Subcutaneous abdominal adipose tissue (tissue), 5 donors: Measurements from ENCODE around the gene MAML2.

ENCODE experiments used
- H3K27ac ChIP-seq: one replicate; pipeline ENCODE4 v1.7.0; 2013; ENCODE audit warnings: low read depth, mild to moderate bottlenecking, inconsistent platforms, low read length, moderate library complexity
- H3K27me3 ChIP-seq, 5 donors: one replicate each; pipeline ENCODE4 v1.7.0; 2013; ENCODE audit warnings: low read length in 5 of 5, inconsistent platforms in 1 of 5; ENCODE audit not compliant: control insufficient read depth in 5 of 5, insufficient read depth in 4 of 5
- H3K36me3 ChIP-seq, 5 donors: one replicate each; pipeline ENCODE4 v1.7.0; 2013; ENCODE audit warnings: low read length in 5 of 5; ENCODE audit not compliant: control insufficient read depth in 5 of 5, insufficient read depth in 5 of 5
- H3K4me1 ChIP-seq, 5 donors: one replicate each; pipeline ENCODE4 v1.7.0; 2013; ENCODE audit warnings: low read length in 5 of 5, mild to moderate bottlenecking in 3 of 5, moderate library complexity in 1 of 5; ENCODE audit not compliant: control insufficient read depth in 5 of 5, insufficient read depth in 5 of 5
- H3K4me3 ChIP-seq, 5 donors: one replicate each; pipeline ENCODE4 v1.7.0; 2013; ENCODE audit warnings: low read length in 5 of 5, low read depth in 1 of 5
- H3K9ac ChIP-seq, 5 donors: one replicate each; pipeline ENCODE4 v1.7.0; 2013; ENCODE audit warnings: low read length in 5 of 5, mild to moderate bottlenecking in 4 of 5, moderate library complexity in 3 of 5
- H3K9me3 ChIP-seq, 5 donors: one replicate each; pipeline ENCODE4 v1.7.0; 2013; ENCODE audit warnings: low read length in 5 of 5; ENCODE audit not compliant: control insufficient read depth in 5 of 5
- donor health status: healthy.
- donor health status: healthy.
- donor health status: healthy.
- donor health status: healthy.
- donor health status: healthy.

Gene MAML2

GRCh38 chr11:96340555-96340885 is 2.5 kb downstream of the MAML2 start:
- Histone ChIP-seq H3K27ac (peak overlapping the region; percentile 96), H3K4me1 (peaks cover 16 to 59% (median 54%) of the 10 kb centered on the region in 5 donors), H3K27me3 (no peaks in the 10 kb centered on the region), H3K36me3 (no peaks in the 10 kb centered on the region), H3K9me3 (no peaks in the 10 kb centered on the region), H3K9ac (peak overlapping the region; percentile 53 to 91 (median 83)), H3K4me3 (peak overlapping the region; percentile 78 to 99 (median 81))

DNA sequence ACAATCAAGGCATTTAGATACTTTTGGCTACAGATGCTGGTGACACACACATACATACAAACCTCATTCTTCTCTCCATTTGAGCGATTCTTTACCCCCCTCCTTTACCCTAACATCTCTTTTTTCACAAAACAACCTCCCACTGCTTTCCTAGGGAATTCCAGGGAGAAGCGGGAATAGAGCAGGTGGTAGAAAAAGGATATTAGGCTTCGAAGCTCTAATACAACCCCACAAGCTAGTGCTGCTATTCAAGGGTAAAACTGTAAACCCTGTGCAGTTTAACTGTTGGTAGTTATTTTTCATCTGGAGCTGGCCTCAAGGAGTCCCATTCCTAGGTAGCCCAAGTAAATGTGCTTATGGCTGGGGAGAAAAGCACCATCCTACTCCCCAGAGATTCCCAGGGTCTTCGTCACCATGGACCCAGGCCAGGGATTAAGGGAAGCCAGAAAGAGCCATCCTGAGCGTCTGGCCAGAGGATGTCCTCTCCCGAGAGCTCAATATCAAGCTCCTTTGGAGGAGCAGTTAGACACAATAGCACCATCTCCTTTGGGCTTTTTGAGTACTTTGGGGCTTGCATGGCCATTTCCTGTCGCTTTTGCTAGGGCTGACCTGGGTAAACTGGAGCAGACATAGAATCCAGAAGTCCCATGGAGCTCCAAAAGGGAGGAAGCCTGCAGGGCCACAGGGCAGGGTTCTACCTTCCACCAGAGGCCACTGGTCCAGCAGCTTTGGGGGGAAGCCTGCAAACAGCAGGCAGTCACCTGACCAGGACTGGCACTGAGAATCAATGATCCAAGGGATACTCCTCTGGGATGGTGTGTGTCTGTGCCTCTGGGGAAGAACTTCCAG is 3.1 kb downstream of the MAML2 start:
- no peaks in the 10 kb centered on the region for H3K9me3 ChIP-seq
- peak overlapping the region; percentile 96 for H3K27ac ChIP-seq
- no peaks in the 10 kb centered on the region for H3K36me3 ChIP-seq
- peak overlapping the region; percentile 78 to 99 (median 81) for H3K4me3 ChIP-seq
- H3K27me3 ChIP-seq: no peaks in the 10 kb centered on the region
- peaks cover 16 to 65% (median 58%) of the 10 kb centered on the region in 5 donors for H3K4me1 ChIP-seq
- H3K9ac ChIP-seq: peak overlapping the region; percentile 52 to 90 (median 57)

- Histone ChIP-seq H3K9ac (peak overlapping the region; percentile 52 to 83 (median 57)), H3K36me3 (peaks cover 0 to 4% (median 0%) of the 10 kb centered on the region in 5 donors), H3K9me3 (no peaks in the 10 kb centered on the region), H3K4me1 (peaks cover 16 to 68% (median 58%) of the 10 kb centered on the region in 5 donors), H3K4me3 (peak overlapping the region; percentile 78 to 99 (median 81)), H3K27ac (peak overlapping the region; percentile 96), H3K27me3 (no peaks in the 10 kb centered on the region)
Observed at GRCh38 chr11:96338910-96339705, 3.9 kb downstream of the MAML2 start.

- Histone ChIP-seq H3K9me3 (no peaks in the 10 kb centered on the region), H3K27me3 (no peaks in the 10 kb centered on the region), H3K9ac (peak overlapping the region in 2 of 5 donors; percentile 53 to 75), H3K4me1 (peaks cover 13 to 65% (median 56%) of the 10 kb centered on the region in 5 donors), H3K4me3 (peak overlapping the region; percentile 4 to 99 (median 12)), H3K27ac (peak overlapping the region; percentile 96), H3K36me3 (peaks cover 0 to 6% (median 0%) of the 10 kb centered on the region in 5 donors)
Observed at GRCh38 chr11:96337541-96338431, 5.2 kb downstream of the MAML2 start.

- no peaks in the 10 kb centered on the region for H3K27me3 ChIP-seq
- no peak overlapping the region for H3K27ac ChIP-seq
- peaks cover 9 to 73% (median 64%) of the 10 kb centered on the region in 5 donors for H3K4me1 ChIP-seq
Observed at GRCh38 chr11:96335388-96335787, 7.6 kb downstream of the MAML2 start.

DNA sequence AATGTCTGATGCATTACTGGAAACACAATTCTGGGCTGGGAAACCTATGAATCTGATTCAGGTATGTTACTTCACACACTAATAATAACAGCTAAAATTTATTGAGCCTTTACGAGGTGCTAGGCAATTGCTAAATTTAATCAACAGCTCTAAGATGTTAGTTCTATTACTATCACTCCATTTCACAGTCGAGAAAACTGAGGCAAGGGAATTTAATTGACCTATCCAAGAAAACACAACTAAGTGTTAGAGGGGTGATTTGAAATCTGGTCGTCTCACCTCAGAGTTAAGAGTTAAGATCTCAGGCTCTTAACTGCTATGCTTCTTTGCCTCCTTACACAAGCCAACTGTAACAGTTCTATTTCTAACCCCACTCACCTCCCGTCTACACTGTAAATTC is 8.8 kb downstream of the MAML2 start:
- Histone ChIP-seq H3K27me3 (no peaks in the 10 kb centered on the region), H3K36me3 (peaks cover 0 to 6% (median 0%) of the 10 kb centered on the region in 5 donors), H3K9ac (no peak overlapping the region), H3K9me3 (no peaks in the 10 kb centered on the region), H3K4me1 (peaks cover 14 to 73% (median 60%) of the 10 kb centered on the region in 5 donors), H3K27ac (no peak overlapping the region), H3K4me3 (no peak overlapping the region)

More at GRCh38 chr11:96335388-96335787, 7.6 kb downstream of the MAML2 start:
- Histone ChIP-seq H3K9me3 (no peaks in the 10 kb centered on the region), H3K4me3 (peak overlapping the region in 1 of 5 donors; percentile 0), H3K36me3 (peaks cover 0 to 6% (median 0%) of the 10 kb centered on the region in 5 donors), H3K9ac (no peak overlapping the region)

GRCh38 chr11:96333191-96333719 is 9.7 kb downstream of the MAML2 start:
- Histone ChIP-seq H3K27me3 (no peaks in the 10 kb centered on the region), H3K4me1 (peaks cover 6 to 68% (median 59%) of the 10 kb centered on the region in 5 donors), H3K9me3 (no peaks in the 10 kb centered on the region), H3K36me3 (peaks cover 0 to 6% (median 0%) of the 10 kb centered on the region in 5 donors), H3K4me3 (no peak overlapping the region), H3K27ac (peak overlapping the region; percentile 37), H3K9ac (peak overlapping the region in 1 of 5 donors; percentile 14)

DNA sequence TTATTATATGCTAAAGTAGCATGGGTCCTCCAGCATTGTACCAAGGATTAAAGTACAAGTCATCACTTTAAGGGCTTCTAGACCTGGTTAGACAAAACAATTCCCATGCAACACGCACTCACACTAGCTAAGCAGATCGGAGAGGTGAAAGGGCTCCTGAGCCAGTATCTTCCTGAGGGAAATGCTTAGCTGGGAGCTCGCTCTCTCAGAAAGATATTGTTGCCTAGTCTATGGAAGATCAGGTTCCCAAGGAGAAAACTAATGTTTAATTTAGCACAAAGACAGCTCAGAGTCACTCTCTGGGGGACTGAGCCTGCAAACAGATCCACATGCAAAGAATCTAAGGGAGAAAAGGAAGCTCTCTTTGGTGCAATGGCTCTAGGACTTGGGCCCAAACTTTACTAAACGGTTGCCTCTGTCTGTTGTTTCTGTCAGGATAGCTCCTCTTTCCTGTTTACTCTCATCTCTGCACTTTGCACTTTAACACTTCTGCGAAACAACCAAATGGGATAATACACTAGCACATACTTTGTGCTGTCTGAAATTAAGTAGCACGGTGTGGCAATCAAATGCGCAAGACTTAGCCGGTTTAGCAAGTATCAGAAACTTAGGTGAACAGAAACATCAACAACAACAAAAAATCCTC is 10.7 kb downstream of the MAML2 start:
- Histone ChIP-seq H3K27ac (peak overlapping the region; percentile 37), H3K36me3 (peaks cover 0 to 6% (median 0%) of the 10 kb centered on the region in 5 donors), H3K4me1 (peaks cover 5 to 61% (median 49%) of the 10 kb centered on the region in 5 donors), H3K9me3 (no peaks in the 10 kb centered on the region), H3K27me3 (no peaks in the 10 kb centered on the region), H3K9ac (peak overlapping the region in 1 of 5 donors; percentile 14), H3K4me3 (peak overlapping the region in 1 of 5 donors; percentile 3)

DNA sequence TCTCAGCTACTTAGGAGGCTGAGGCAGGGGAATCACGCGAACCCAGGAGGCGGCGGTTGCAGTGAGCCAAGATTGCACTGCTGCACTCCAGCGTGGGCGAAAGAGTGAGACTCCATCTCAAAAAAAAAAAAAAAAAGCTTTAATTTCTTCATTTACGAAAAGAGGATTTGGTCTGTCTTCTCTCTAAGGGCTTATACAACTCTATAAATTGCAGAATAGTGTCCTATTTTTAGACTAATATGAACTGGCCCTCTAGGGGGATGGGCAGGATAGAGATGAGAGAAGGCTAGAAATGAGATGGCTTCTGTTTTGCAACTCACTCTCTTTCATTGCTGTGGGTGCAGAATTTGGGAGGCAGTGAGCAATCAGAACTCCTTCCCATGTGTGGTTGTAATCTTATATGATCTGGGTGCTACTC is 11.3 kb downstream of the MAML2 start:
- Histone ChIP-seq H3K36me3 (peaks cover 0 to 6% (median 0%) of the 10 kb centered on the region in 5 donors), H3K9me3 (no peaks in the 10 kb centered on the region), H3K27me3 (no peaks in the 10 kb centered on the region), H3K27ac (peak overlapping the region; percentile 37), H3K9ac (no peak overlapping the region), H3K4me1 (peaks cover 5 to 59% (median 47%) of the 10 kb centered on the region in 5 donors), H3K4me3 (peak overlapping the region in 1 of 5 donors; percentile 3)
